GM18520 (cell line): ENCODE measurements around the gene ETFB.

Source experiments
- ATAC-seq: cut with Tn5 transposase; IDR thresholded peaks from one replicate; pipeline ENCODE4 v1.9.1; 2021; ENCODE audit not compliant: unreplicated experiment

ETFB gene

GRCh38 chr19:51329411-51329810, 36.8 kb downstream of the ETFB start:
- no peak for ATAC-seq

GRCh38 chr19:51327066-51328001, 38.9 kb downstream of the ETFB start:
- no peak for ATAC-seq

DNA sequence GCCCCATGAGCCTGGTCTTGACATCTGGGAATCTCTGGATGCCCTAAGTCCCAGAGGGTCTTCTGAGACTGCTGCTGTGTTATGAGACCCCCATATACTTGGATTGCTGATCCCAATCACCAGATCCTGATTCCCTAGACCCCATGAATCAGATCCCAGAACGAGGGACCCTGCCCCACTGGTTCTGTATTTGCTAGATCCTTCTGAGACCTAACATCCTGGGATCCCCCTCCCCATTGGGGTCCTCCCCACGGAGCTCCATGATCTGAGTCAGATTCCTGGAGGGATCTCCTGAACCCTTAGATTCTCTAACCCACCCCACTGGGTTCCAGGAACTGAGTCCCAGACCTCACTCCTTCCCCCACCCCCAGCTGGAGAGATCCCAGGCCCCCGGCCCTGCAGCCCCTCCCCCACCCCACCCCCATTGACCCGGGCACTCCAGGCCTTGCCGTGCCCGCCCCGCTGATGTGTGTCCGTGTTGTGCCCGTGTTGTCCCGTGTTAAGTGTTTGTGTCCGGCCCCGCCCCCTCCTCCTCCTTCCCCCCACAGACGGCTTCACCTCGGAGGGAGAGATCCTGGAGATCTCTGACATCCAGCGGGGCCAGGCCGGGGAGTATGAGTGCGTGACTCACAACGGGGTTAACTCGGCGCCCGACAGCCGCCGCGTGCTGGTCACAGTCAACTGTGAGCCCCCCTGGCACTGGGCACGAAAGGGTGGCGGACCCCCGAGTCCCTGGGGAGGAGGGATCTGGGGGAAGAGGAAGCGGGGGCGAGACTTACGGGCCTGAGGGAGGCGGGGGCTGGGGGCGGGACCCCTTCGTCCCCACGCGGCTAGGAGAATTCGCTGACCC, 39.7 kb downstream of the ETFB start:
- no peak for ATAC-seq

- ATAC-seq, result no peak
These were observed 40.8 kb downstream of the ETFB start for GRCh38 chr19:51325161-51325976.

DNA sequence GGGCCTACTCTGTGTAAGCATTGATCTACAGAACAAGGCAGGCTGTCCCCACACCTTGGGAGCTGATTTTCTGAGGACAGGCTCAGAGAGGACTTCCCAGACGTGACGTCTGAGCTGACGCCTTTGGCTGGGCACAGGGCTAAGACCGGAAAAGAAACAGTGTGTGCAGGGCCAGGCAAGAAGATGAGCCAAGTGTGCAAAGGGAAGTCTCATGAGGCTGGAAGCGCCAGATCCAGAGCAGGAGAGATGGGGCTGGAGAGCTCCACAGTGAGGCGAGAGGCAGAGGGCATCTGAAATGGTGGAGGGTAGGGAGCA, 42.1 kb downstream of the ETFB start:
- ATAC-seq, result no peak

GRCh38 chr19:51323481-51324166, 42.6 kb downstream of the ETFB start:
- ATAC-seq, result no peak

- ATAC-seq, result no peak
These were observed 44.4 kb downstream of the ETFB start for GRCh38 chr19:51321799-51322198.

DNA sequence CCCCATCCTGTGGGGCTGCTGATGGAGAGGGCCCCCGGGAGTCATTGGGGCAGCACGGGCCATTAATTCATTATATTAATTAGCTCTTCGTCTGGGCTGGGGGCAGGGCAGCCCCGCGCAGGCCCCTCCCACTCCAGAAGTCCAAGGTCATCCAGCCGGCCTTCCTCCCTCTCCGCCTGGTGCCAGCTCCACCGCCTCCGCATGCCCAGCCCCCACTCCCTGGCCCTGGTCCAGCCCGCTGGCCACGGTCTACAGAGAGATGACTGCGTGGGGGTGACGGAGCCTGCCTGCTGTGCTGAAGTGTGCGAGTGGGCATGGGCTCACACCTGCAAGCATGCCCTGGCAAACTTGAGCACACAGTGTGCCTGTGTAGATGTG, 45.9 kb downstream of the ETFB start:
- ATAC-seq, result no peak

DNA sequence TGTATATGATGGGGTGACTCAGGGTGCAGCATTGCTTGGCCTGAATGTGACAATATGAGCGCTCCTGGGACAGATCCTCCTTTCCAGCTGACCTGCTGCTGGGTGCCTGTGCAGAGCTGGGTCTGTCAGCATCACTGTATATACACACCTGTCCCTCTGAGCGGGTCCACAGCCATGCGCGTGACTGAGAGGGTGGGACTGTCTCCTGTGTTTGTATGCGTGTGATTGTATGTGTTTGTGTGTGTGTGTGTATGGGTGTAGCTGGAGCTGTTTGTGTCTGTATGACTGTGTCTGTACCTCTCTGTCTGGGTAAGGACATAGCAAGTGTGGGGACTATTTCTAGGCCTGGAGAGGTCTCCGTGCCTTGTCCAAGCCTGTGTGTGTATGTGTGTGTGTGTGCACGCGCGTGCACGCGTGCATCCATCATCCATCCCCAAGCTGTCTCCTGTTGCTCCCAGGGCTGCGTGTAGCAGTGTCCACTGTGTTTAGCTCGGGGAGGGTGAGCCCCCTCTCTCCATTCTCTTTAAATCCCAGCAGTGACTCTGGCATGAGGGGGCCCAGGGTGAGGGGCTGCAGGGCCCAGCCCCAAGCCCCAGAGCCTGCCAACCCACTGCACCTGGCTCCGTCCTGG, 46.4 kb downstream of the ETFB start:
- ATAC-seq, result no peak

- no peak for ATAC-seq
These were observed 47.2 kb downstream of the ETFB start for GRCh38 chr19:51318687-51319648.

DNA sequence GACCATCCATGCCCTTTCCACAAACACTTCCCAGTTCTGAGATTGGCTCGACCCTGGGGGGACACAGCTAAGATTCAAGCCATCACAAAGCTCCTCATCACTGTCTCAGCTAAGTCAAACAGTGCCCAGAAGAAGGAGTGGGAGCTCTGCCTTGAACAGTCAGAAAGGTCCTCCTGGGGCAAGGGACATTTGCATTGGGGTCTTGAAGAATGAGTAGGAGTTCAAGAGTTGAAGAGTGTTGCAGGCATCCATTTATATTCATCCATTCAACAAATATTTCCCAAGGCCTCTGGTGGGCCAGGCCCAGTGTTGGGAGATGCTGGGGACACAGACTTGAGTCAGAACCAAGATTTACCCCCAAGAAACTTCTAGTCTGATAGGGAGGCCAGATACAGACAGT, 48.2 kb downstream of the ETFB start:
- no peak for ATAC-seq

DNA sequence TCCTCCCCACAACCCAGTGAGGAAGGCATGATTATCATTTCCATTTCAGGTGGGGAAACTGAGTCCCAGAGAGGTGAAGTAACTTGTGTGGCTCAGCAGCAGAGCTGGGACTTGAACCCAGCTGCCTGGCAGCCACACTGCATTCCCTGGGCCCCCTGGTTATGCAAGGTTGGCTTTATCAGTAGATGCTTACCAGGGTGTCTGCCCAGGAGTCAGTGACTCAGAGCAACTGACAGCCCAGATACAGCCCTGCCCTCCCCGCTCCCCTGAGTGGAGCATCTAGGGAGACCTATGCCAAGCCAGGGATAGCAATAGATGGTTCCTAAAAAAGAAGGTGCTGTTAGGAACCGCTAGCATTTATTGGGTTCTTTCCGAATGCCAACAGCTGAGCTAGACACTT, 48.8 kb downstream of the ETFB start:
- ATAC-seq, result no peak

GRCh38 chr19:51316688-51317087, 49.5 kb downstream of the ETFB start:
- ATAC-seq, result no peak

GRCh38 chr19:51311351-51312257, 54.6 kb downstream of the ETFB start, which contains the start of gene IGLON5:
TSS of gene IGLON5 (plus strand) at chr19:51311644. CDS start at chr19:51311848, 204 bp downstream.
- ATAC-seq, result no peak

- no peak for ATAC-seq
These were observed 60.7 kb downstream of the ETFB start for GRCh38 chr19:51305479-51305878.

- no peak for ATAC-seq
These were observed 64.9 kb downstream of the ETFB start for GRCh38 chr19:51301266-51301665.

- no peak for ATAC-seq
These were observed 68.8 kb downstream of the ETFB start for GRCh38 chr19:51297406-51297805.
